Muscle of arm (tissue), 12 donors: ENCODE results near the gene HOGA1. TPM values are rescaled to one million over a fixed set of nuclear protein-coding genes. Genes with fewer than 3 reads are reported as not detected.
"Not testable (repeated sequence)": the region's sequence is repeated elsewhere in the genome, so short reads cannot be mapped to it uniquely, and the experiment has no call there.

Source experiments
- DNase-seq: peaks from one replicate; pipeline ENCODE4 v3.0.0-alpha.2; 2013
- polyA plus RNA-seq, 12 donors: library from polyadenylated mRNA; unstranded; fragments of 120-200 nt; gene quantifications; one replicate each; pipeline ENCODE4 v1.2.1, GENCODE V29; 2013; ENCODE audit not compliant: insufficient read length in 12 of 12

HOGA1 gene
- polyA plus RNA-seq, 12 donors, result 0.45 to 1.7 (median 0.96) TPM; not detected in 2

- no peak for DNase-seq
Measured at GRCh38 chr10:97553575-97554031, 30.6 kb upstream of the HOGA1 start.

GRCh38 chr10:97554336-97554735 lies 29.9 kb upstream of the HOGA1 start:
- not testable (repeated sequence) for DNase-seq

GRCh38 chr10:97555541-97555940 lies 28.6 kb upstream of the HOGA1 start:
- not testable (repeated sequence) for DNase-seq

GRCh38 chr10:97560731-97561381 lies 23.3 kb upstream of the HOGA1 start:
- DNase-seq, result not testable (repeated sequence)

- DNase-seq, result not testable (repeated sequence)
Measured at GRCh38 chr10:97561386-97562077, 22.7 kb upstream of the HOGA1 start.

GRCh38 chr10:97562329-97562728 lies 21.9 kb upstream of the HOGA1 start:
- not testable (repeated sequence) for DNase-seq

GRCh38 chr10:97563337-97563736 lies 20.9 kb upstream of the HOGA1 start:
- no peak for DNase-seq

- no peak for DNase-seq
Measured at GRCh38 chr10:97564776-97565175, 19.4 kb upstream of the HOGA1 start.

GRCh38 chr10:97566336-97566996 lies 17.7 kb upstream of the HOGA1 start:
- no peak for DNase-seq

GRCh38 chr10:97567891-97568290 lies 16.3 kb upstream of the HOGA1 start:
- no peak for DNase-seq

- no peak for DNase-seq
Measured at GRCh38 chr10:97570146-97570788, 13.9 kb upstream of the HOGA1 start.

- DNase-seq, result no peak
Measured at GRCh38 chr10:97570789-97571471, 13.3 kb upstream of the HOGA1 start.

GRCh38 chr10:97571622-97572021 lies 12.6 kb upstream of the HOGA1 start:
- DNase-seq, result no peak

- DNase-seq, result peak; percentile 72
Measured at GRCh38 chr10:97572214-97572989, 11.8 kb upstream of the HOGA1 start, which contains the start of gene ANKRD2. TSS of gene ANKRD2 (plus strand) at chr10:97572779. CDS start at chr10:97572789, 10 bp downstream.

GRCh38 chr10:97573021-97573420 lies 11.2 kb upstream of the HOGA1 start:
- DNase-seq, result no peak

- DNase-seq, result no peak
Measured at GRCh38 chr10:97573672-97574071, 10.5 kb upstream of the HOGA1 start.

- no peak for DNase-seq
Measured at GRCh38 chr10:97574374-97575126, 9.6 kb upstream of the HOGA1 start.

- DNase-seq, result no peak
Measured at GRCh38 chr10:97575127-97575668, 9.0 kb upstream of the HOGA1 start.

- DNase-seq, result not testable (repeated sequence)
Measured at GRCh38 chr10:97576487-97576886, 7.7 kb upstream of the HOGA1 start.

- DNase-seq, result no peak
Measured at GRCh38 chr10:97577701-97578100, 6.5 kb upstream of the HOGA1 start.
